ENCODE data around the gene NPVF. TPM values are rescaled to one million over a fixed set of nuclear protein-coding genes. Genes with fewer than 3 reads are reported as not detected.

NPVF gene
- total and polyA plus RNA-seq, 2 of the 4 experiments (the other 2 are of a cell fraction): not detected

- no peak overlapping the region for H3K9ac ChIP-seq (ENCODE audit: low read depth, low read length)
- no peak overlapping the region for H3K56ac ChIP-seq (ENCODE audit: extremely low read depth, insufficient read depth, low read length)
- ChIA-PET POLR2A (ENCODE audit: unreplicated experiment) (no interaction called here), CTCF (interaction anchor here (0.5 to 1.1 kb wide), 6 partner anchors 10 to 723 kb away, joined by 3 to 7 read pairs (median 4); no protein-coding TSS in a partner anchor)
- no peak overlapping the region for H4K5ac ChIP-seq (ENCODE audit: low read depth, low read length)
- no peak overlapping the region for H3K23ac ChIP-seq (ENCODE audit: low read depth, low read length)
- no peak overlapping the region for H2BK20ac ChIP-seq (ENCODE audit: low read depth, low read length)
- H3K14ac ChIP-seq (replicated peaks; ENCODE audit: low read depth, low read length): no peak overlapping the region
- H3K18ac ChIP-seq (ENCODE audit: low read depth, low read length): no peak overlapping the region
- WGBS, 2 experiments (ENCODE audit: extremely low coverage in 2 of 2, insufficient read length in 1 of 2): no CpG with 5 or more reads among the region's 7 CpGs
- ATAC-seq (ENCODE audit: low read depth) (no peak), DNase-seq (no peak)
- TF ChIP-seq CHD1 (IDR thresholded peaks at IDR 0.05; ENCODE audit: low read depth, low read length): no peak
- TF ChIP-seq MAZ (IDR thresholded peaks at IDR 0.05; ENCODE audit: borderline replicate concordance, low read depth, low read length): no peak
- no peak for TF ChIP-seq NFE2L2 (IDR thresholded peaks at IDR 0.05; ENCODE audit: low read depth, low read length)
- no peak for TF ChIP-seq CTCF (conservative IDR thresholded peaks at IDR 0.05; ENCODE audit: low read depth, low read length)
- no peak for TF ChIP-seq SMC3 (IDR thresholded peaks at IDR 0.05; ENCODE audit: low read depth, low read length)
- no peak for TF ChIP-seq BHLHE40 (IDR thresholded peaks at IDR 0.05; ENCODE audit: low read depth, low read length)
- no peak for TF ChIP-seq MAFK (IDR thresholded peaks at IDR 0.05; ENCODE audit: low read depth, low read length)
- no peak for TF ChIP-seq FOS (IDR thresholded peaks at IDR 0.05; ENCODE audit: low read depth, low read length)
- no peak for TF ChIP-seq ELK1 (IDR thresholded peaks at IDR 0.05; ENCODE audit: borderline replicate concordance, low read depth, low read length)
- no peak for TF ChIP-seq RCOR1 (IDR thresholded peaks at IDR 0.05; ENCODE audit: insufficient replicate concordance, low read length)
- no peak for TF ChIP-seq POLR2A (IDR thresholded peaks at IDR 0.05; ENCODE audit: low read depth, low read length)
- no peak for TF ChIP-seq RFX5 (IDR thresholded peaks at IDR 0.05; ENCODE audit: low read depth, low read length)
- no peak for TF ChIP-seq USF2 (IDR thresholded peaks at IDR 0.05; ENCODE audit: low read depth, low read length)
- TF ChIP-seq RAD21 (IDR thresholded peaks at IDR 0.05; ENCODE audit: low read length): no peak
- peaks cover 4% of the 10 kb centered on the region; the same call in 1 of the 2 replicates for H3K27me3 ChIP-seq (ENCODE audit: control insufficient read depth, insufficient read depth, low read length)
- dilution Hi-C loops (cut with HindIII; ENCODE audit: low sequenced_read_pairs, unreplicated experiment): no loop called here
- peaks cover 2% of the 10 kb centered on the region; the same call in 1 of the 2 replicates for H3K4me1 ChIP-seq (ENCODE audit: control insufficient read depth, insufficient read depth, low read length)
- no peak overlapping the region for H3K27ac ChIP-seq (ENCODE audit: insufficient read depth, low read length)
- H4K91ac ChIP-seq (ENCODE audit: insufficient read depth, low read depth, low read length): no peak overlapping the region
- H2AK9ac ChIP-seq (replicated peaks; ENCODE audit: low read depth, low read length, poor library complexity): no peak overlapping the region
- BruUV-seq (replicated peaks): no TSS peak
- in situ Hi-C loops (cut with MboI; ENCODE audit: low sequenced_read_pairs): no loop called here
- H2AK5ac ChIP-seq (ENCODE audit: low read depth, low read length): 0 out of 2 replicates have a peak overlapping the region, but pooled peaks have one; percentile 18
- H3K4me3 ChIP-seq (ENCODE audit: insufficient read depth, low read depth, low read length): no peak overlapping the region
- H3K36me3 ChIP-seq (ENCODE audit: control insufficient read depth, insufficient read depth, low read length): no peaks in the 10 kb centered on the region
- no peak overlapping the region for H3K4ac ChIP-seq (ENCODE audit: low read depth, low read length)
- H3K79me1 ChIP-seq (ENCODE audit: low read depth in 1 of 2, low read length in 2 of 2): no peaks in the 10 kb centered on the region; a peak in 1 of 4 replicates
- H2BK5ac ChIP-seq (ENCODE audit: low read depth, low read length, poor library complexity, severe bottlenecking): no peak overlapping the region
- H4K20me1 ChIP-seq (ENCODE audit: insufficient read depth, low read length): no peaks in the 10 kb centered on the region
- H2BK120ac ChIP-seq (ENCODE audit: low read depth, low read length): no peak overlapping the region
- peaks cover 8% of the 10 kb centered on the region; the same call in 1 of the 2 replicates for H3K9me1 ChIP-seq (ENCODE audit: insufficient read depth, low read length)
- peak overlapping the region; percentile 100 for H2AFZ ChIP-seq (replicated peaks; ENCODE audit: low read length, poor library complexity)
- H3K9me3 ChIP-seq (ENCODE audit: control insufficient read depth, insufficient read depth, low read length): no peaks in the 10 kb centered on the region
- no peak overlapping the region for H3K4me2 ChIP-seq (ENCODE audit: low read depth, low read length)
- H2BK15ac ChIP-seq (ENCODE audit: low read depth, low read length): no peak overlapping the region
- peak overlapping the region in 1 of 2 experiments; percentile 98; a peak in 1 of 4 replicates for H4K8ac ChIP-seq (ENCODE audit: low read depth in 2 of 2, low read length in 2 of 2)
- intact Hi-C loops (cut with micrococcal nuclease): loop anchor here (5.0 kb wide), 1 partner anchor 666 kb away; no protein-coding TSS in a partner anchor
Measured at GRCh38 chr7:25180946-25181345, 47.3 kb downstream of the NPVF start.

All from IMR-90 (cell line).